Measurements from ENCODE around the gene NLRP13.

DNA sequence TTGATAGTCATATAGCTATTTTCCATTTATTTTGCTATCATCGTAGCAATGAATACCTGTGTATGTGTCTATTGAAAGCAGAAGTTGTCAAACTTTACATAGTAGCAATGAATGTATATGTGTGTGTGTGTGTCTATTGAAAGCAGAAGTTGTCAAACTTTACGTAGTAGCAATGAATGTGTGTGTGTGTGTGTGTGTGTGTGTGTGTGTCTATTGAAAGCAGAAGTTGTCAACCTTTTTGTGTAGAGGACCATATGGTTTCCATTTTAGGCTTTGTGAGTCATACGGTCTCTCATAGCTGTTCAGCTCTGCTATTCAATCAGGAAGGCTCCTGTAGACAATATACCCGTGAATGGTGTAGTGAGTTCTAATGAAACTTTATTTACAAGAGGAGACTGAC is 75.0 kb downstream of the NLRP13 start:
- TF ChIP-seq, protein P1, sequence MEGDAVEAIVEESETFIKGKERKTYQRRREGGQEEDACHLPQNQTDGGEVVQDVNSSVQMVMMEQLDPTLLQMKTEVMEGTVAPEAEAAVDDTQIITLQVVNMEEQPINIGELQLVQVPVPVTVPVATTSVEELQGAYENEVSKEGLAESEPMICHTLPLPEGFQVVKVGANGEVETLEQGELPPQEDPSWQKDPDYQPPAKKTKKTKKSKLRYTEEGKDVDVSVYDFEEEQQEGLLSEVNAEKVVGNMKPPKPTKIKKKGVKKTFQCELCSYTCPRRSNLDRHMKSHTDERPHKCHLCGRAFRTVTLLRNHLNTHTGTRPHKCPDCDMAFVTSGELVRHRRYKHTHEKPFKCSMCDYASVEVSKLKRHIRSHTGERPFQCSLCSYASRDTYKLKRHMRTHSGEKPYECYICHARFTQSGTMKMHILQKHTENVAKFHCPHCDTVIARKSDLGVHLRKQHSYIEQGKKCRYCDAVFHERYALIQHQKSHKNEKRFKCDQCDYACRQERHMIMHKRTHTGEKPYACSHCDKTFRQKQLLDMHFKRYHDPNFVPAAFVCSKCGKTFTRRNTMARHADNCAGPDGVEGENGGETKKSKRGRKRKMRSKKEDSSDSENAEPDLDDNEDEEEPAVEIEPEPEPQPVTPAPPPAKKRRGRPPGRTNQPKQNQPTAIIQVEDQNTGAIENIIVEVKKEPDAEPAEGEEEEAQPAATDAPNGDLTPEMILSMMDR (conservative IDR thresholded peaks at IDR 0.05; ENCODE audit: low read depth in 2 of 2), result no peak
- TF ChIP-seq JUNB (IDR thresholded peaks at IDR 0.05; ENCODE audit: unreplicated experiment), result no peak
- TF ChIP-seq, protein P2, sequence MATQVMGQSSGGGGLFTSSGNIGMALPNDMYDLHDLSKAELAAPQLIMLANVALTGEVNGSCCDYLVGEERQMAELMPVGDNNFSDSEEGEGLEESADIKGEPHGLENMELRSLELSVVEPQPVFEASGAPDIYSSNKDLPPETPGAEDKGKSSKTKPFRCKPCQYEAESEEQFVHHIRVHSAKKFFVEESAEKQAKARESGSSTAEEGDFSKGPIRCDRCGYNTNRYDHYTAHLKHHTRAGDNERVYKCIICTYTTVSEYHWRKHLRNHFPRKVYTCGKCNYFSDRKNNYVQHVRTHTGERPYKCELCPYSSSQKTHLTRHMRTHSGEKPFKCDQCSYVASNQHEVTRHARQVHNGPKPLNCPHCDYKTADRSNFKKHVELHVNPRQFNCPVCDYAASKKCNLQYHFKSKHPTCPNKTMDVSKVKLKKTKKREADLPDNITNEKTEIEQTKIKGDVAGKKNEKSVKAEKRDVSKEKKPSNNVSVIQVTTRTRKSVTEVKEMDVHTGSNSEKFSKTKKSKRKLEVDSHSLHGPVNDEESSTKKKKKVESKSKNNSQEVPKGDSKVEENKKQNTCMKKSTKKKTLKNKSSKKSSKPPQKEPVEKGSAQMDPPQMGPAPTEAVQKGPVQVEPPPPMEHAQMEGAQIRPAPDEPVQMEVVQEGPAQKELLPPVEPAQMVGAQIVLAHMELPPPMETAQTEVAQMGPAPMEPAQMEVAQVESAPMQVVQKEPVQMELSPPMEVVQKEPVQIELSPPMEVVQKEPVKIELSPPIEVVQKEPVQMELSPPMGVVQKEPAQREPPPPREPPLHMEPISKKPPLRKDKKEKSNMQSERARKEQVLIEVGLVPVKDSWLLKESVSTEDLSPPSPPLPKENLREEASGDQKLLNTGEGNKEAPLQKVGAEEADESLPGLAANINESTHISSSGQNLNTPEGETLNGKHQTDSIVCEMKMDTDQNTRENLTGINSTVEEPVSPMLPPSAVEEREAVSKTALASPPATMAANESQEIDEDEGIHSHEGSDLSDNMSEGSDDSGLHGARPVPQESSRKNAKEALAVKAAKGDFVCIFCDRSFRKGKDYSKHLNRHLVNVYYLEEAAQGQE (IDR thresholded peaks at IDR 0.05; ENCODE audit: unreplicated experiment), result no peak
